A549 (cell line): ENCODE measurements around the gene CD2AP. TPM values are rescaled to one million over a fixed set of nuclear protein-coding genes. Genes with fewer than 3 reads are reported as not detected.

Experiments
- ATAC-seq, 2 experiments: fragments of 200-7000 bp in 1 of 2; fragments of >200 bp in 1 of 2; cut with Nextera tagmentation in 1 of 2; cut with Tn5 transposase in 1 of 2; 3 replicates each; pipeline versions ENCODE4 v1.8.0 to v1.9.1; 2018 to 2020; ENCODE audit warnings: mild to moderate bottlenecking in 1 of 2, moderate library complexity in 1 of 2
- CTCF ChIA-PET: fragments of 300-600 bp; sonication (Branson Sonifier 250); formaldehyde crosslinking; extraction: SDS; loops from one replicate; lab custom pipeline; 2021; ENCODE audit warnings: antibody characterized with exemption, inconsistent platforms; lab: Yijun Ruan, JAX
- POLR2A ChIA-PET: fragments of 350-600 bp; formaldehyde crosslinking; extraction: SDS; loops from one replicate; lab custom pipeline; 2021; ENCODE audit warnings: antibody characterized with exemption, inconsistent platforms; lab: Yijun Ruan, JAX
- DNase-seq, 2 experiments: peaks; one replicate each; pipeline versions ENCODE4 v3.0.0 to v3.0.0-alpha.2; 2011 to 2016; ENCODE audit warnings: low read depth in 1 of 2, low spot score in 1 of 2
- FAIRE-seq: peaks from 2 replicates; lab custom pipeline; 2011; peaks lifted over from hg19 to GRCh38; lab: Jason Lieb, UNC
- H3K27ac ChIP-seq, 2 experiments: fragments of >200 bp; sonication (Bioruptor Twin); formaldehyde crosslinking; 3 replicates each; pipeline ENCODE4 v1.5.1; 2016 to 2017
- H3K4me1 ChIP-seq: fragments of >200 bp; sonication (Bioruptor Twin); formaldehyde crosslinking; 3 replicates; pipeline ENCODE4 v1.6.1; 2016
- H3K4me2 ChIP-seq: fragments of >200 bp; sonication (Bioruptor Twin); formaldehyde crosslinking; 3 replicates; pipeline ENCODE4 v1.6.1; 2016
- H3K4me3 ChIP-seq: fragments of >200 bp; sonication (Bioruptor Twin); formaldehyde crosslinking; 3 replicates; pipeline ENCODE4 v1.5.1; 2016
- H3K9me3 ChIP-seq: fragments of >200 bp; sonication (Bioruptor Twin); formaldehyde crosslinking; 3 replicates; pipeline ENCODE4 v1.6.1; 2016
- CBX2 ChIP-seq: fragments of 200-600 bp; sonication (generic); IDR thresholded peaks from 2 replicates; pipeline ENCODE4 v1.6.1; 2016; ENCODE audit warnings: low read depth, mild to moderate bottlenecking, borderline replicate concordance
- CBX8 ChIP-seq: fragments of 200-600 bp; sonication (generic); IDR thresholded peaks from 2 replicates; pipeline ENCODE4 v1.6.1; 2016
- CEBPB ChIP-seq, 2 experiments: fragments of >200 bp in 1 of 2; sonication (Bioruptor Twin) in 1 of 2; formaldehyde crosslinking in 1 of 2; IDR thresholded peaks; 2 replicates each; pipeline ENCODE4 v1.6.1; 2012 to 2016
- EHF ChIP-seq: fragments of 250-450 bp; sonication (Bioruptor Pico); IDR thresholded peaks from 2 replicates; pipeline ENCODE4 v1.5.0; 2020; ENCODE audit warnings: mild to moderate bottlenecking
- EHMT2 ChIP-seq: fragments of 200-600 bp; sonication (generic); IDR thresholded peaks from 2 replicates; pipeline ENCODE4 v1.6.1; 2016; ENCODE audit warnings: antibody characterized with exemption, low read depth, mild to moderate bottlenecking, moderate library complexity
- EP300 ChIP-seq, 2 experiments: fragments of >200 bp; sonication (Bioruptor Twin); formaldehyde crosslinking; IDR thresholded peaks; 2 replicates in 1 of 2; 3 replicates in 1 of 2; pipeline ENCODE4 v1.6.1; 2016 to 2017
- GATA3 ChIP-seq: IDR thresholded peaks from 2 replicates; pipeline ENCODE4 v1.6.1; 2012; ENCODE audit warnings: borderline replicate concordance
- HEYL ChIP-seq: fragments of 250-450 bp; sonication (Bioruptor Pico); IDR thresholded peaks from 2 replicates; pipeline ENCODE4 v1.8.0; 2021; ENCODE audit warnings: mild to moderate bottlenecking, moderate library complexity
- JUN ChIP-seq, 2 experiments: fragments of >200 bp; sonication (Bioruptor Twin); formaldehyde crosslinking; IDR thresholded peaks; 2 replicates in 1 of 2; 3 replicates in 1 of 2; pipeline ENCODE4 v1.6.1; 2016 to 2017
- JUNB ChIP-seq: fragments of >200 bp; sonication (Bioruptor Twin); formaldehyde crosslinking; IDR thresholded peaks from 2 replicates; pipeline ENCODE4 v1.6.1; 2016
- NFE2L2 ChIP-seq: fragments of 150-350 bp; conservative IDR thresholded peaks from 2 replicates; pipeline ENCODE4 v1.6.1; 2014; ENCODE audit warnings: low read length
- PHF8 ChIP-seq: fragments of 200-600 bp; sonication (generic); IDR thresholded peaks from 2 replicates; pipeline ENCODE4 v1.6.1; 2016; ENCODE audit warnings: low read depth, mild to moderate bottlenecking, antibody characterized with exemption, moderate library complexity, borderline replicate concordance
- POLR2AphosphoS2 ChIP-seq: conservative IDR thresholded peaks from 2 replicates; pipeline ENCODE4 v1.6.1; 2012; ENCODE audit warnings: low read length, improper control_type of control experiment, inconsistent platforms
- RAD21 ChIP-seq, 2 experiments: fragments of >200 bp in 1 of 2; sonication (Bioruptor Twin) in 1 of 2; formaldehyde crosslinking in 1 of 2; IDR thresholded peaks in 1 of 2; conservative IDR thresholded peaks in 1 of 2; 2 replicates in 1 of 2; 3 replicates in 1 of 2; pipeline ENCODE4 v1.6.1; 2012 to 2018; ENCODE audit warnings: inconsistent platforms in 1 of 2
- RARB ChIP-seq: fragments of 250-450 bp; sonication (Bioruptor Pico); IDR thresholded peaks from 2 replicates; pipeline ENCODE4 v1.8.0; 2021; ENCODE audit warnings: mild to moderate bottlenecking, moderate library complexity
- RCOR1 ChIP-seq: fragments of 150-350 bp; IDR thresholded peaks from 2 replicates; pipeline ENCODE4 v1.6.1; 2014; ENCODE audit warnings: antibody characterized with exemption, low read length, low read depth
- RFX5 ChIP-seq: fragments of 450-650 bp; IDR thresholded peaks from 2 replicates; pipeline ENCODE4 v1.7.1; 2014; ENCODE audit warnings: antibody characterized with exemption, mild to moderate bottlenecking, moderate library complexity
- RNF2 ChIP-seq: fragments of 200-600 bp; sonication (generic); IDR thresholded peaks from 2 replicates; pipeline ENCODE4 v1.6.1; 2016; ENCODE audit warnings: low read depth, mild to moderate bottlenecking, antibody characterized with exemption, moderate library complexity, borderline replicate concordance
- TFCP2L1 ChIP-seq: fragments of 250-450 bp; sonication (Bioruptor Pico); IDR thresholded peaks from 2 replicates; pipeline ENCODE4 v1.5.0; 2021; ENCODE audit warnings: mild to moderate bottlenecking
- USF2 ChIP-seq: fragments of 450-650 bp; IDR thresholded peaks from 2 replicates; pipeline ENCODE4 v1.6.1; 2014; ENCODE audit warnings: antibody characterized with exemption
- ZNF302 ChIP-seq: fragments of 250-450 bp; sonication (Bioruptor Pico); IDR thresholded peaks from 2 replicates; pipeline ENCODE4 v1.9.0; 2021; ENCODE audit warnings: inconsistent platforms, mild to moderate bottlenecking, moderate library complexity
- ZSCAN20 ChIP-seq: fragments of 250-450 bp; sonication (Bioruptor Pico); IDR thresholded peaks from 2 replicates; pipeline ENCODE4 v1.8.0; 2022; ENCODE audit warnings: mild to moderate bottlenecking, moderate library complexity
- WGBS: methylation state at CpG from one replicate; pipeline ENCODE4 v1.1.6; 2017; ENCODE audit errors: missing lambda C conversion rate; 5-methylcytosine and 5-hydroxymethylcytosine counted together
- polyA plus RNA-seq, 4 experiments: library from polyadenylated mRNA; depleted of rRNA in 3 of 4; stranded (reverse); fragments of >200 nt; fragmentation: RNase III in 1 of 4; extraction: RNeasy Plus Mini Kit Qiagen cat#74134 plus additional on column Dnase treatment in 1 of 4; gene quantifications; 2 replicates in 3 of 4; 3 replicates in 1 of 4; pipeline ENCODE4 v1.2.3, GENCODE V29; 2011 to 2017
- TF ChIP-seq, protein P1 (sequence below): fragments of >200 bp; sonication (Bioruptor Twin); formaldehyde crosslinking; IDR thresholded peaks from 3 replicates; pipeline ENCODE4 v1.6.1; 2016
- TF ChIP-seq, protein P2 (sequence below): fragments of 250-450 bp; sonication (Bioruptor Pico); IDR thresholded peaks from 2 replicates; pipeline ENCODE4 v1.5.0; 2021; ENCODE audit warnings: mild to moderate bottlenecking, moderate library complexity, borderline replicate concordance
- TF ChIP-seq, protein P3 (sequence below): IDR thresholded peaks from 2 replicates; pipeline ENCODE4 v1.6.1; 2012

Gene CD2AP
- polyA plus RNA-seq, 2 of the 4 experiments (the other 2 are of a cell fraction): 18.8 to 35.7 TPM

GRCh38 chr6:47587493-47587892 is 109.9 kb downstream of the CD2AP start (continued):
- TF ChIP-seq, protein P1, sequence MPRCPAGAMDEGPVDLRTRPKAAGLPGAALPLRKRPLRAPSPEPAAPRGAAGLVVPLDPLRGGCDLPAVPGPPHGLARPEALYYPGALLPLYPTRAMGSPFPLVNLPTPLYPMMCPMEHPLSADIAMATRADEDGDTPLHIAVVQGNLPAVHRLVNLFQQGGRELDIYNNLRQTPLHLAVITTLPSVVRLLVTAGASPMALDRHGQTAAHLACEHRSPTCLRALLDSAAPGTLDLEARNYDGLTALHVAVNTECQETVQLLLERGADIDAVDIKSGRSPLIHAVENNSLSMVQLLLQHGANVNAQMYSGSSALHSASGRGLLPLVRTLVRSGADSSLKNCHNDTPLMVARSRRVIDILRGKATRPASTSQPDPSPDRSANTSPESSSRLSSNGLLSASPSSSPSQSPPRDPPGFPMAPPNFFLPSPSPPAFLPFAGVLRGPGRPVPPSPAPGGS: no peak
- no peak for TF ChIP-seq PHF8

DNA sequence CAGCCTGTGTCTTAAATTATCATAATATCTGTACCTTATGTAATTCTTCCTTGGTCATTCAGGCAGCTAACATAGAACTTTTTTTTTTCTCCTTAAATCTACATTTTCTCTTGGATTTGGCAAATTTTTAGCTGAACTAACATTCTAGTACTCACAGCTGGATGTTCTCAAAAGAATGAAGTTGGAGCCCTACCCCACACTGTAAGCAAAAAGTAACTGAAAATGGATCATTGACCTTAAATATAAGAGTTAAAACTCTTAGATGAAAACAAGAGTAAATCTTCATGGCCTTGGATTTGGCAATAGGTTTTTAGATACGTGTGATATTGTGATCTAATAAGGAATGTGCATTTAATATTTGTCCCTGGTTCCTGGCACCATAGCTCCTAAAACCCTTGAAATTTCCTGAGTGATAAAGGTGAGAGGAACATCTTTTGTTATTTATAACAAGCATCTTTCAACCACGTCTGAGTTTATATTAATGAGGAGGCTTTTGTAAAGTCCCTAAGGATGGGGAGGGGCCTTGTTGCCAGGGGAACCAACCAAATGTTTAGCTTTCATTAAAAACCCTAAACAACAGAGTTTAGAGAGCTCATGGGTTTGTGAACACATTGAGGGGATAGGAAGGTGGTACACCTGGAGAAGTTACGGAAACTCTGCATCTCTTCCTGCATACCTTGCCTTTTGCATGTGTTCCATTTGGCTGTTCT is 114.7 kb downstream of the CD2AP start:
- Histone ChIP-seq H3K4me1 (no peaks in the 10 kb centered on the region), H3K27ac (no peak overlapping the region), H3K4me2 (no peak overlapping the region), H3K9me3 (no peaks in the 10 kb centered on the region), H3K4me3 (no peak overlapping the region)
- DNase-seq (no peak), FAIRE-seq (no peak), ATAC-seq (no peak)
- 88% methylated on average over 3 of the region's 3 CpGs for WGBS
- TF ChIP-seq TFCP2L1 (CRISPR knock-in tag) (no peak), RARB (CRISPR knock-in tag) (no peak)
- ChIA-PET CTCF (no interaction called here), POLR2A (no interaction called here)

- Histone ChIP-seq H3K4me3 (no peak overlapping the region), H3K27ac (no peak overlapping the region), H3K4me1 (no peaks in the 10 kb centered on the region), H3K9me3 (no peaks in the 10 kb centered on the region), H3K4me2 (no peak overlapping the region)
- DNase-seq (no peak), FAIRE-seq (no peak), ATAC-seq (no peak)
- TF ChIP-seq CEBPB (IDR thresholded peaks at IDR 0.05) (peak; percentile 36 to 43; a peak in 2 of 4 replicates), HEYL (no peak), POLR2AphosphoS2 (no peak), CBX2 (no peak), ZSCAN20 (CRISPR knock-in tag) (no peak)
- 93% methylated on average over 3 of the region's 3 CpGs for WGBS
- ChIA-PET CTCF (interaction anchor here (1.6 kb wide), 1 partner anchor 180 kb away, joined by 5 read pairs; no protein-coding TSS in a partner anchor), POLR2A (no interaction called here)
Observed at GRCh38 chr6:47593979-47594378, 116.4 kb downstream of the CD2AP start.

- no peak overlapping the region for H3K4me2 ChIP-seq
- 96% methylated on average over 1 of the region's 1 CpG for WGBS
Observed at GRCh38 chr6:47595785-47596184, 118.2 kb downstream of the CD2AP start.

More at GRCh38 chr6:47595785-47596184, 118.2 kb downstream of the CD2AP start:
- CTCF ChIA-PET: interaction anchor here (1.1 kb wide), 1 partner anchor 186 kb away, joined by 3 read pairs; no protein-coding TSS in a partner anchor
- Histone ChIP-seq H3K9me3 (no peaks in the 10 kb centered on the region), H3K4me3 (no peak overlapping the region), H3K4me1 (no peaks in the 10 kb centered on the region), H3K27ac (no peak overlapping the region)
- ATAC-seq (no peak), DNase-seq (no peak), FAIRE-seq (no peak)
- TF ChIP-seq CBX8 (no peak), EHMT2 (no peak), RNF2 (no peak), CEBPB (IDR thresholded peaks at IDR 0.05) (no peak), CBX2 (no peak), RAD21 (conservative IDR thresholded peaks at IDR 0.05 in 1 of 2, IDR thresholded peaks at IDR 0.05 in 1 of 2) (no peak), NFE2L2 (no peak), EHF (no peak), GATA3 (no peak), JUN (IDR thresholded peaks at IDR 0.05) (no peak), EP300 (IDR thresholded peaks at IDR 0.05) (no peak), RCOR1 (no peak), POLR2AphosphoS2 (no peak), ZNF302 (CRISPR knock-in tag) (no peak), JUNB (no peak), USF2 (no peak), RFX5 (no peak)
- TF ChIP-seq, protein P2, sequence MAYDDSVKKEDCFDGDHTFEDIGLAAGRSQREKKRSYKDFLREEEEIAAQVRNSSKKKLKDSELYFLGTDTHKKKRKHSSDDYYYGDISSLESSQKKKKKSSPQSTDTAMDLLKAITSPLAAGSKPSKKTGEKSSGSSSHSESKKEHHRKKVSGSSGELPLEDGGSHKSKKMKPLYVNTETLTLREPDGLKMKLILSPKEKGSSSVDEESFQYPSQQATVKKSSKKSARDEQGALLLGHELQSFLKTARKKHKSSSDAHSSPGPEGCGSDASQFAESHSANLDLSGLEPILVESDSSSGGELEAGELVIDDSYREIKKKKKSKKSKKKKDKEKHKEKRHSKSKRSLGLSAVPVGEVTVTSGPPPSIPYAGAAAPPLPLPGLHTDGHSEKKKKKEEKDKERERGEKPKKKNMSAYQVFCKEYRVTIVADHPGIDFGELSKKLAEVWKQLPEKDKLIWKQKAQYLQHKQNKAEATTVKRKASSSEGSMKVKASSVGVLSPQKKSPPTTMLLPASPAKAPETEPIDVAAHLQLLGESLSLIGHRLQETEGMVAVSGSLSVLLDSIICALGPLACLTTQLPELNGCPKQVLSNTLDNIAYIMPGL (CRISPR knock-in tag): no peak
- TF ChIP-seq, protein P3, sequence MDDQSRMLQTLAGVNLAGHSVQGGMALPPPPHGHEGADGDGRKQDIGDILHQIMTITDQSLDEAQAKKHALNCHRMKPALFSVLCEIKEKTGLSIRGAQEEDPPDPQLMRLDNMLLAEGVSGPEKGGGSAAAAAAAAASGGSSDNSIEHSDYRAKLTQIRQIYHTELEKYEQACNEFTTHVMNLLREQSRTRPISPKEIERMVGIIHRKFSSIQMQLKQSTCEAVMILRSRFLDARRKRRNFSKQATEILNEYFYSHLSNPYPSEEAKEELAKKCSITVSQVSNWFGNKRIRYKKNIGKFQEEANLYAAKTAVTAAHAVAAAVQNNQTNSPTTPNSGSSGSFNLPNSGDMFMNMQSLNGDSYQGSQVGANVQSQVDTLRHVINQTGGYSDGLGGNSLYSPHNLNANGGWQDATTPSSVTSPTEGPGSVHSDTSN: no peak
- POLR2A ChIA-PET: no interaction called here
